PC-3 (cell line): ENCODE measurements around the gene TET2. TPM values are rescaled to one million over a fixed set of nuclear protein-coding genes. Genes with fewer than 3 reads are reported as not detected.

Experiments
- ATAC-seq: fragments of 200-7000 bp; cut with Tn5 transposase; 2 replicates; pipeline ENCODE4 v1.9.1; 2020; ENCODE audit warnings: mild to moderate bottlenecking, moderate library complexity
- BruUV-seq: library from RNA; stranded (reverse); fragments of 400-500 nt; replicated peaks from 2 replicates; lab custom pipeline; 2021; lab: Mats Ljungman, UMichigan
- CTCF ChIA-PET: fragments of 300-600 bp; sonication (Branson Sonifier 250); formaldehyde crosslinking; loops from one replicate; lab custom pipeline; 2022; ENCODE audit warnings: antibody characterized with exemption; lab: Charles Lee
- POLR2A ChIA-PET: fragments of 300-600 bp; sonication (Branson Sonifier 250); formaldehyde crosslinking; loops from one replicate; lab custom pipeline; 2022; ENCODE audit warnings: antibody characterized with exemption; ENCODE audit not compliant: unreplicated experiment; lab: Charles Lee
- DNase-seq: peaks from one replicate; pipeline ENCODE4 v3.0.0-alpha.2; 2015
- H2AFZ ChIP-seq: fragments of 300-600 bp; sonication (generic); 2 replicates; pipeline ENCODE4 v1.6.0; 2016; ENCODE audit warnings: antibody characterized with exemption, low read length
- H3F3A ChIP-seq: fragments of 300-600 bp; sonication (generic); one replicate; pipeline ENCODE4 v1.6.0; 2017; ENCODE audit warnings: antibody characterized with exemption, low read length, control low read depth, mild to moderate bottlenecking; ENCODE audit not compliant: unreplicated experiment
- H3K27ac ChIP-seq: fragments of 300-600 bp; sonication (generic); 2 replicates; pipeline ENCODE4 v1.5.1; 2016; ENCODE audit warnings: mild to moderate bottlenecking, low read length
- H3K27me3 ChIP-seq: fragments of 300-600 bp; sonication (generic); 2 replicates; pipeline ENCODE4 v1.6.1; 2016; ENCODE audit warnings: low read length, mixed read lengths
- H3K36me3 ChIP-seq: fragments of 300-600 bp; sonication (generic); 2 replicates; pipeline ENCODE4 v1.6.1; 2016; ENCODE audit warnings: low read depth, mixed run types, low read length, mixed read lengths
- H3K4me1 ChIP-seq: fragments of 300-600 bp; sonication (generic); 2 replicates; pipeline ENCODE4 v1.5.1; 2016; ENCODE audit warnings: low read length; ENCODE audit not compliant: insufficient read depth
- H3K4me2 ChIP-seq: fragments of 300-600 bp; sonication (generic); 2 replicates; pipeline ENCODE4 v1.6.0; 2016; ENCODE audit warnings: low read length
- H3K4me3 ChIP-seq: fragments of 300-600 bp; sonication (generic); 2 replicates; pipeline ENCODE4 v1.5.1; 2016; ENCODE audit warnings: mild to moderate bottlenecking, low read length, mixed read lengths
- H3K79me2 ChIP-seq: fragments of 300-600 bp; sonication (generic); 2 replicates; pipeline ENCODE4 v1.6.1; 2017; ENCODE audit warnings: low read length, mixed read lengths
- H3K9ac ChIP-seq: fragments of 300-600 bp; sonication (generic); 2 replicates; pipeline ENCODE4 v1.6.0; 2016; ENCODE audit warnings: mild to moderate bottlenecking, low read length
- H3K9me2 ChIP-seq: fragments of 300-600 bp; sonication (generic); replicated peaks from 2 replicates; pipeline ENCODE4 v1.6.1; 2016; ENCODE audit warnings: mixed run types, low read length, mixed read lengths
- H3K9me3 ChIP-seq: fragments of 300-600 bp; sonication (generic); 2 replicates; pipeline ENCODE4 v1.6.1; 2016; ENCODE audit warnings: low read length, mixed read lengths
- H4K20me1 ChIP-seq: fragments of 300-600 bp; sonication (generic); 2 replicates; pipeline ENCODE4 v1.6.1; 2016; ENCODE audit warnings: low read length, mixed read lengths
- CTCF ChIP-seq: fragments of 300-600 bp; sonication (generic); conservative IDR thresholded peaks from 2 replicates; pipeline ENCODE4 v1.5.1; 2017; ENCODE audit warnings: antibody characterized with exemption, low read depth, mild to moderate bottlenecking, low read length
- EZH2 ChIP-seq: fragments of 300-600 bp; sonication (generic); IDR thresholded peaks from one replicate; pipeline ENCODE4 v1.6.1; 2017; ENCODE audit warnings: antibody characterized with exemption, mild to moderate bottlenecking, low read length; ENCODE audit not compliant: unreplicated experiment
- EZH2phosphoT487 ChIP-seq: fragments of 300-600 bp; sonication (generic); IDR thresholded peaks from 2 replicates; pipeline ENCODE4 v1.6.1; 2018; ENCODE audit warnings: mild to moderate bottlenecking, antibody characterized with exemption, low read length, borderline replicate concordance
- intact Hi-C: fragments of 100-400 bp; cut with micrococcal nuclease; formaldehyde crosslinking; loops from 2 replicates; pipeline ENCODE4 v1.9.0; 2023
- total RNA-seq: library from RNA; depleted of rRNA; stranded (reverse); fragments of >200 nt; gene quantifications from 2 replicates; pipeline ENCODE4 v1.2.3, GENCODE V29; 2014

The TET2 gene
- total RNA-seq, 1 experiment from 2014 or later = 5.6 TPM

- DNase-seq = no peak
- Histone ChIP-seq H3K27ac (no peak overlapping the region), H3K4me3 (no peak overlapping the region), H4K20me1 (no peaks in the 10 kb centered on the region), H3K9ac (no peak overlapping the region), H3K9me2 (no peaks in the 10 kb centered on the region), H3K79me2 (no peaks in the 10 kb centered on the region), H3K4me1 (no peaks in the 10 kb centered on the region), H3K27me3 (no peaks in the 10 kb centered on the region), H3F3A (no peaks in the 10 kb centered on the region), H3K36me3 (no peaks in the 10 kb centered on the region), H3K9me3 (no peaks in the 10 kb centered on the region), H3K4me2 (no peak overlapping the region), H2AFZ (no peak overlapping the region)
- no TSS peak for BruUV-seq
- TF ChIP-seq EZH2 = no peak
- TF ChIP-seq CTCF = no peak
- POLR2A ChIA-PET = no interaction called here
- intact Hi-C loops = no loop called here
- no peak for ATAC-seq
- CTCF ChIA-PET = no interaction called here
Observed at GRCh38 chr4:105129286-105130040, 17.2 kb upstream of the TET2 start.

- Histone ChIP-seq H3K27me3 (no peaks in the 10 kb centered on the region), H3K9me2 (no peaks in the 10 kb centered on the region), H3K4me1 (no peaks in the 10 kb centered on the region), H3K36me3 (no peaks in the 10 kb centered on the region), H3K9me3 (no peaks in the 10 kb centered on the region), H3K27ac (no peak overlapping the region), H4K20me1 (no peaks in the 10 kb centered on the region), H3K4me2 (no peak overlapping the region), H2AFZ (no peak overlapping the region), H3K9ac (no peak overlapping the region), H3K79me2 (no peaks in the 10 kb centered on the region), H3F3A (no peaks in the 10 kb centered on the region), H3K4me3 (no peak overlapping the region)
- ChIA-PET CTCF (no interaction called here), POLR2A (no interaction called here)
- TF ChIP-seq EZH2 (no peak), CTCF (no peak), EZH2phosphoT487 (no peak)
- no TSS peak for BruUV-seq
- intact Hi-C loops = no loop called here
- ATAC-seq = no peak
- DNase-seq = no peak
Observed at GRCh38 chr4:105130945-105131344, 15.7 kb upstream of the TET2 start.

GRCh38 chr4:105133976-105134375 lies 12.7 kb upstream of the TET2 start:
- BruUV-seq = no TSS peak
- TF ChIP-seq EZH2 (no peak), EZH2phosphoT487 (no peak), CTCF (no peak)
- Histone ChIP-seq H3K9me3 (no peaks in the 10 kb centered on the region), H3K9me2 (no peaks in the 10 kb centered on the region), H3K4me3 (no peak overlapping the region), H3K36me3 (no peaks in the 10 kb centered on the region), H3K9ac (no peak overlapping the region), H3K27ac (no peak overlapping the region), H3K4me2 (no peak overlapping the region), H3K4me1 (no peaks in the 10 kb centered on the region), H4K20me1 (no peaks in the 10 kb centered on the region), H3F3A (no peaks in the 10 kb centered on the region), H3K27me3 (no peaks in the 10 kb centered on the region), H3K79me2 (no peaks in the 10 kb centered on the region), H2AFZ (no peak overlapping the region)
- ATAC-seq (no peak), DNase-seq (no peak)
- intact Hi-C loops = no loop called here
- ChIA-PET POLR2A (no interaction called here), CTCF (no interaction called here)
